GM19351 (cell line): Measurements from ENCODE around the gene GIN1.
A peak's percentile ranks its signal among the peaks of the same experiment; 100 is the strongest.
"Not testable (repeated sequence)": the region's sequence is repeated elsewhere in the genome, so short reads cannot be mapped to it uniquely, and the experiment has no call there.

Experiments
- ATAC-seq: cut with Tn5 transposase; IDR thresholded peaks from one replicate; pipeline ENCODE4 v1.9.1; 2021; ENCODE audit warnings: mild to moderate bottlenecking, moderate library complexity; ENCODE audit not compliant: unreplicated experiment

GIN1 gene

GRCh38 chr5:103119765-103120606 lies at the start of gene GIN1, which contains the start of gene PPIP5K2:
Gene GIN1, minus strand, starts transcription at chr5:103120138. Its CDS starts 11,431 bp downstream, at chr5:103108707.
Gene PPIP5K2, plus strand, starts transcription at chr5:103120301. Its CDS starts 9,289 bp downstream, at chr5:103129590.
- peak; percentile 84 for ATAC-seq

- ATAC-seq = no peak
Observed at GRCh38 chr5:103166706-103167105, 46.8 kb upstream of the GIN1 start.

GRCh38 chr5:103151156-103151555 lies 31.2 kb upstream of the GIN1 start:
- no peak for ATAC-seq

GRCh38 chr5:103148213-103148612 lies 28.3 kb upstream of the GIN1 start:
- no peak for ATAC-seq

GRCh38 chr5:103145196-103145595 lies 25.3 kb upstream of the GIN1 start:
- ATAC-seq = no peak

GRCh38 chr5:103142132-103142531 lies 22.2 kb upstream of the GIN1 start:
- not testable (repeated sequence) for ATAC-seq

- ATAC-seq = peak; percentile 98
Observed at GRCh38 chr5:103139264-103139865, 19.4 kb upstream of the GIN1 start.

GRCh38 chr5:103138202-103138690 lies 18.3 kb upstream of the GIN1 start:
- ATAC-seq = no peak

GRCh38 chr5:103135461-103135860 lies 15.5 kb upstream of the GIN1 start:
- no peak for ATAC-seq

GRCh38 chr5:103133231-103133630 lies 13.3 kb upstream of the GIN1 start:
- no peak for ATAC-seq

- ATAC-seq = no peak
Observed at GRCh38 chr5:103132684-103133083, 12.7 kb upstream of the GIN1 start.

GRCh38 chr5:103128202-103128601 lies 8.3 kb upstream of the GIN1 start:
- ATAC-seq = no peak

GRCh38 chr5:103127292-103127817 lies 7.4 kb upstream of the GIN1 start:
- no peak for ATAC-seq

GRCh38 chr5:103126557-103126956 lies 6.6 kb upstream of the GIN1 start:
- no peak for ATAC-seq

GRCh38 chr5:103122242-103122641 lies 2.3 kb upstream of the GIN1 start:
- no peak for ATAC-seq

GRCh38 chr5:103120607-103121200 lies 766 bp upstream of the GIN1 start:
- no peak for ATAC-seq

- no peak for ATAC-seq
Observed at GRCh38 chr5:103119070-103119764, 721 bp downstream of the GIN1 start.

- ATAC-seq = no peak
Observed at GRCh38 chr5:103117471-103117991, 2.4 kb downstream of the GIN1 start.

- no peak for ATAC-seq
Observed at GRCh38 chr5:103114440-103114839, 5.5 kb downstream of the GIN1 start.

- ATAC-seq = no peak
Observed at GRCh38 chr5:103112910-103113309, 7.0 kb downstream of the GIN1 start.

GRCh38 chr5:103111468-103111867 lies 8.5 kb downstream of the GIN1 start:
- ATAC-seq = no peak
